GM23338 (cell line): Measurements from ENCODE around the gene CACNA1C.

Source experiments
- CREB1 ChIP-seq: fragments of 250-450 bp; sonication (Bioruptor Pico); IDR thresholded peaks from 2 replicates; pipeline ENCODE4 v1.5.0; 2020; ENCODE audit warnings: low read depth, mild to moderate bottlenecking, moderate library complexity
- EZH2 ChIP-seq: fragments of 200-600 bp; sonication (generic); IDR thresholded peaks from one replicate; pipeline ENCODE4 v1.8.0; 2017; ENCODE audit warnings: antibody characterized with exemption, mild to moderate bottlenecking, low read depth; ENCODE audit not compliant: unreplicated experiment
- EZH2phosphoT487 ChIP-seq: fragments of 200-600 bp; sonication (generic); IDR thresholded peaks from one replicate; pipeline ENCODE4 v1.8.1; 2018; ENCODE audit warnings: antibody characterized with exemption; ENCODE audit not compliant: unreplicated experiment
- JUNB ChIP-seq: IDR thresholded peaks from one replicate; pipeline ENCODE4 v1.6.1; 2016; ENCODE audit warnings: antibody characterized with exemption; ENCODE audit not compliant: unreplicated experiment
- NANOG ChIP-seq: IDR thresholded peaks from 2 replicates; pipeline ENCODE4 v1.6.1; 2016; ENCODE audit warnings: antibody characterized with exemption, borderline replicate concordance
- POLR2AphosphoS5 ChIP-seq: IDR thresholded peaks from 2 replicates; pipeline ENCODE4 v1.6.1; 2016; ENCODE audit warnings: antibody characterized with exemption, low read depth
- STAT1 ChIP-seq: IDR thresholded peaks from one replicate; pipeline ENCODE4 v1.6.1; 2016; ENCODE audit warnings: antibody characterized with exemption; ENCODE audit not compliant: unreplicated experiment
- ZNF114 ChIP-seq: fragments of 250-450 bp; sonication (Bioruptor Pico); IDR thresholded peaks from 2 replicates; pipeline ENCODE4 v1.5.0; 2020; ENCODE audit warnings: mild to moderate bottlenecking, moderate library complexity
- ZNF331 ChIP-seq: fragments of 250-450 bp; sonication (Bioruptor Pico); IDR thresholded peaks from 2 replicates; pipeline ENCODE4 v1.5.0; 2020; ENCODE audit warnings: low read depth, mild to moderate bottlenecking, moderate library complexity
- TF ChIP-seq, protein P1 (sequence below), 2 experiments: fragments of 200-600 bp in 1 of 2; sonication (generic) in 1 of 2; conservative IDR thresholded peaks; 2 replicates each; pipeline versions ENCODE4 v1.5.1 to v1.6.1; 2016 to 2017; ENCODE audit warnings: antibody characterized with exemption in 2 of 2, low read depth in 2 of 2, mild to moderate bottlenecking in 2 of 2, moderate library complexity in 1 of 2
- TF ChIP-seq, protein P2 (sequence below): IDR thresholded peaks from 2 replicates; pipeline ENCODE4 v1.6.1; 2016; ENCODE audit warnings: antibody characterized with exemption
- TF ChIP-seq, protein P3 (sequence below): IDR thresholded peaks from one replicate; pipeline ENCODE4 v1.6.1; 2018; ENCODE audit warnings: antibody characterized with exemption; ENCODE audit not compliant: unreplicated experiment
- TF ChIP-seq, protein P4 (sequence below): fragments of 250-450 bp; sonication (Bioruptor Pico); IDR thresholded peaks from 2 replicates; pipeline ENCODE4 v1.5.0; 2020; ENCODE audit warnings: mild to moderate bottlenecking, moderate library complexity

DNA sequence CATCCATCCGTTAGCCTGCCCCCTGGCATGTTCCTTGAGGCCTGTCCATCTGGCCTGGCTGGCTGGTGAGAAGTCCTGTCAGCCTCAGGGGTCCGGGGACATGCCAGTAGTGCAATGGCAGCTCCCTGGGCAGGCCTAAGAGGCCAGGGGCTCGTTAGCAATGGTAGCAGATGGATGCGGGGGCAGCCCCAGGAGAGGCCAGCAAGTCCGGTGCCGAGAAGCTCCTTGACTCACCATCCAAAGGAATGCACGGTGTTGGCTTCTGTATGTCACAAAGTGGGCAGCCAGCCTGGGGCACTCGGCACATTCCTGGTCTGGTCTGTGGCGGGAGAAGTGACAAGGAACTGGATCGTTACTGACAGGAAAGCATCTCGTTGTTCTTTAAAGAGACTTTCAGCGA lies 319.9 kb downstream of the CACNA1C start:
- TF ChIP-seq, protein P1, sequence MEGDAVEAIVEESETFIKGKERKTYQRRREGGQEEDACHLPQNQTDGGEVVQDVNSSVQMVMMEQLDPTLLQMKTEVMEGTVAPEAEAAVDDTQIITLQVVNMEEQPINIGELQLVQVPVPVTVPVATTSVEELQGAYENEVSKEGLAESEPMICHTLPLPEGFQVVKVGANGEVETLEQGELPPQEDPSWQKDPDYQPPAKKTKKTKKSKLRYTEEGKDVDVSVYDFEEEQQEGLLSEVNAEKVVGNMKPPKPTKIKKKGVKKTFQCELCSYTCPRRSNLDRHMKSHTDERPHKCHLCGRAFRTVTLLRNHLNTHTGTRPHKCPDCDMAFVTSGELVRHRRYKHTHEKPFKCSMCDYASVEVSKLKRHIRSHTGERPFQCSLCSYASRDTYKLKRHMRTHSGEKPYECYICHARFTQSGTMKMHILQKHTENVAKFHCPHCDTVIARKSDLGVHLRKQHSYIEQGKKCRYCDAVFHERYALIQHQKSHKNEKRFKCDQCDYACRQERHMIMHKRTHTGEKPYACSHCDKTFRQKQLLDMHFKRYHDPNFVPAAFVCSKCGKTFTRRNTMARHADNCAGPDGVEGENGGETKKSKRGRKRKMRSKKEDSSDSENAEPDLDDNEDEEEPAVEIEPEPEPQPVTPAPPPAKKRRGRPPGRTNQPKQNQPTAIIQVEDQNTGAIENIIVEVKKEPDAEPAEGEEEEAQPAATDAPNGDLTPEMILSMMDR (conservative IDR thresholded peaks at IDR 0.05; ENCODE audit: low read depth in 2 of 2), result no peak
- TF ChIP-seq EZH2 (no peak), EZH2phosphoT487 (no peak), ZNF331 (CRISPR knock-in tag) (no peak), JUNB (no peak), CREB1 (no peak), POLR2AphosphoS5 (no peak), ZNF114 (CRISPR knock-in tag) (no peak), STAT1 (no peak), NANOG (no peak)
- TF ChIP-seq, protein P2, sequence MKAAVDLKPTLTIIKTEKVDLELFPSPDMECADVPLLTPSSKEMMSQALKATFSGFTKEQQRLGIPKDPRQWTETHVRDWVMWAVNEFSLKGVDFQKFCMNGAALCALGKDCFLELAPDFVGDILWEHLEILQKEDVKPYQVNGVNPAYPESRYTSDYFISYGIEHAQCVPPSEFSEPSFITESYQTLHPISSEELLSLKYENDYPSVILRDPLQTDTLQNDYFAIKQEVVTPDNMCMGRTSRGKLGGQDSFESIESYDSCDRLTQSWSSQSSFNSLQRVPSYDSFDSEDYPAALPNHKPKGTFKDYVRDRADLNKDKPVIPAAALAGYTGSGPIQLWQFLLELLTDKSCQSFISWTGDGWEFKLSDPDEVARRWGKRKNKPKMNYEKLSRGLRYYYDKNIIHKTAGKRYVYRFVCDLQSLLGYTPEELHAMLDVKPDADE, result no peak
- TF ChIP-seq, protein P3, sequence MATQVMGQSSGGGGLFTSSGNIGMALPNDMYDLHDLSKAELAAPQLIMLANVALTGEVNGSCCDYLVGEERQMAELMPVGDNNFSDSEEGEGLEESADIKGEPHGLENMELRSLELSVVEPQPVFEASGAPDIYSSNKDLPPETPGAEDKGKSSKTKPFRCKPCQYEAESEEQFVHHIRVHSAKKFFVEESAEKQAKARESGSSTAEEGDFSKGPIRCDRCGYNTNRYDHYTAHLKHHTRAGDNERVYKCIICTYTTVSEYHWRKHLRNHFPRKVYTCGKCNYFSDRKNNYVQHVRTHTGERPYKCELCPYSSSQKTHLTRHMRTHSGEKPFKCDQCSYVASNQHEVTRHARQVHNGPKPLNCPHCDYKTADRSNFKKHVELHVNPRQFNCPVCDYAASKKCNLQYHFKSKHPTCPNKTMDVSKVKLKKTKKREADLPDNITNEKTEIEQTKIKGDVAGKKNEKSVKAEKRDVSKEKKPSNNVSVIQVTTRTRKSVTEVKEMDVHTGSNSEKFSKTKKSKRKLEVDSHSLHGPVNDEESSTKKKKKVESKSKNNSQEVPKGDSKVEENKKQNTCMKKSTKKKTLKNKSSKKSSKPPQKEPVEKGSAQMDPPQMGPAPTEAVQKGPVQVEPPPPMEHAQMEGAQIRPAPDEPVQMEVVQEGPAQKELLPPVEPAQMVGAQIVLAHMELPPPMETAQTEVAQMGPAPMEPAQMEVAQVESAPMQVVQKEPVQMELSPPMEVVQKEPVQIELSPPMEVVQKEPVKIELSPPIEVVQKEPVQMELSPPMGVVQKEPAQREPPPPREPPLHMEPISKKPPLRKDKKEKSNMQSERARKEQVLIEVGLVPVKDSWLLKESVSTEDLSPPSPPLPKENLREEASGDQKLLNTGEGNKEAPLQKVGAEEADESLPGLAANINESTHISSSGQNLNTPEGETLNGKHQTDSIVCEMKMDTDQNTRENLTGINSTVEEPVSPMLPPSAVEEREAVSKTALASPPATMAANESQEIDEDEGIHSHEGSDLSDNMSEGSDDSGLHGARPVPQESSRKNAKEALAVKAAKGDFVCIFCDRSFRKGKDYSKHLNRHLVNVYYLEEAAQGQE, result no peak
- TF ChIP-seq, protein P4, sequence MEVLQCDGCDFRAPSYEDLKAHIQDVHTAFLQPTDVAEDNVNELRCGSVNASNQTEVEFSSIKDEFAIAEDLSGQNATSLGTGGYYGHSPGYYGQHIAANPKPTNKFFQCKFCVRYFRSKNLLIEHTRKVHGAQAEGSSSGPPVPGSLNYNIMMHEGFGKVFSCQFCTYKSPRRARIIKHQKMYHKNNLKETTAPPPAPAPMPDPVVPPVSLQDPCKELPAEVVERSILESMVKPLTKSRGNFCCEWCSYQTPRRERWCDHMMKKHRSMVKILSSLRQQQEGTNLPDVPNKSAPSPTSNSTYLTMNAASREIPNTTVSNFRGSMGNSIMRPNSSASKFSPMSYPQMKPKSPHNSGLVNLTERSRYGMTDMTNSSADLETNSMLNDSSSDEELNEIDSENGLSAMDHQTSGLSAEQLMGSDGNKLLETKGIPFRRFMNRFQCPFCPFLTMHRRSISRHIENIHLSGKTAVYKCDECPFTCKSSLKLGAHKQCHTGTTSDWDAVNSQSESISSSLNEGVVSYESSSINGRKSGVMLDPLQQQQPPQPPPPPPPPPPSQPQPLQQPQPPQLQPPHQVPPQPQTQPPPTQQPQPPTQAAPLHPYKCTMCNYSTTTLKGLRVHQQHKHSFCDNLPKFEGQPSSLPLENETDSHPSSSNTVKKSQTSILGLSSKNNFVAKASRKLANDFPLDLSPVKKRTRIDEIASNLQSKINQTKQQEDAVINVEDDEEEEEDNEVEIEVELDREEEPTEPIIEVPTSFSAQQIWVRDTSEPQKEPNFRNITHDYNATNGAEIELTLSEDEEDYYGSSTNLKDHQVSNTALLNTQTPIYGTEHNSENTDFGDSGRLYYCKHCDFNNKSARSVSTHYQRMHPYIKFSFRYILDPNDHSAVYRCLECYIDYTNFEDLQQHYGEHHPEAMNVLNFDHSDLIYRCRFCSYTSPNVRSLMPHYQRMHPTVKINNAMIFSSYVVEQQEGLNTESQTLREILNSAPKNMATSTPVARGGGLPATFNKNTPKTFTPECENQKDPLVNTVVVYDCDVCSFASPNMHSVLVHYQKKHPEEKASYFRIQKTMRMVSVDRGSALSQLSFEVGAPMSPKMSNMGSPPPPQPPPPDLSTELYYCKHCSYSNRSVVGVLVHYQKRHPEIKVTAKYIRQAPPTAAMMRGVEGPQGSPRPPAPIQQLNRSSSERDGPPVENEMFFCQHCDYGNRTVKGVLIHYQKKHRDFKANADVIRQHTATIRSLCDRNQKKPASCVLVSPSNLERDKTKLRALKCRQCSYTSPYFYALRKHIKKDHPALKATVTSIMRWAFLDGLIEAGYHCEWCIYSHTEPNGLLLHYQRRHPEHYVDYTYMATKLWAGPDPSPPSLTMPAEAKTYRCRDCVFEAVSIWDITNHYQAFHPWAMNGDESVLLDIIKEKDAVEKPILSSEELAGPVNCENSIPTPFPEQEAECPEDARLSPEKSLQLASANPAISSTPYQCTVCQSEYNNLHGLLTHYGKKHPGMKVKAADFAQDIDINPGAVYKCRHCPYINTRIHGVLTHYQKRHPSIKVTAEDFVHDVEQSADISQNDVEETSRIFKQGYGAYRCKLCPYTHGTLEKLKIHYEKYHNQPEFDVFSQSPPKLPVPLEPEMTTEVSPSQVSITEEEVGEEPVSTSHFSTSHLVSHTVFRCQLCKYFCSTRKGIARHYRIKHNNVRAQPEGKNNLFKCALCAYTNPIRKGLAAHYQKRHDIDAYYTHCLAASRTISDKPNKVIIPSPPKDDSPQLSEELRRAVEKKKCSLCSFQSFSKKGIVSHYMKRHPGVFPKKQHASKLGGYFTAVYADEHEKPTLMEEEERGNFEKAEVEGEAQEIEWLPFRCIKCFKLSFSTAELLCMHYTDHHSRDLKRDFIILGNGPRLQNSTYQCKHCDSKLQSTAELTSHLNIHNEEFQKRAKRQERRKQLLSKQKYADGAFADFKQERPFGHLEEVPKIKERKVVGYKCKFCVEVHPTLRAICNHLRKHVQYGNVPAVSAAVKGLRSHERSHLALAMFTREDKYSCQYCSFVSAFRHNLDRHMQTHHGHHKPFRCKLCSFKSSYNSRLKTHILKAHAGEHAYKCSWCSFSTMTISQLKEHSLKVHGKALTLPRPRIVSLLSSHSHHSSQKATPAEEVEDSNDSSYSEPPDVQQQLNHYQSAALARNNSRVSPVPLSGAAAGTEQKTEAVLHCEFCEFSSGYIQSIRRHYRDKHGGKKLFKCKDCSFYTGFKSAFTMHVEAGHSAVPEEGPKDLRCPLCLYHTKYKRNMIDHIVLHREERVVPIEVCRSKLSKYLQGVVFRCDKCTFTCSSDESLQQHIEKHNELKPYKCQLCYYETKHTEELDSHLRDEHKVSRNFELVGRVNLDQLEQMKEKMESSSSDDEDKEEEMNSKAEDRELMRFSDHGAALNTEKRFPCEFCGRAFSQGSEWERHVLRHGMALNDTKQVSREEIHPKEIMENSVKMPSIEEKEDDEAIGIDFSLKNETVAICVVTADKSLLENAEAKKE (CRISPR knock-in tag), result no peak
